ENCODE measurements around the gene ARHGAP6. TPM values are rescaled to one million over a fixed set of nuclear protein-coding genes. Genes with fewer than 3 reads are reported as not detected.

The ARHGAP6 gene
- polyA plus RNA-seq, 4 donors = 10.1 to 16.8 (median 15.0) TPM

DNA sequence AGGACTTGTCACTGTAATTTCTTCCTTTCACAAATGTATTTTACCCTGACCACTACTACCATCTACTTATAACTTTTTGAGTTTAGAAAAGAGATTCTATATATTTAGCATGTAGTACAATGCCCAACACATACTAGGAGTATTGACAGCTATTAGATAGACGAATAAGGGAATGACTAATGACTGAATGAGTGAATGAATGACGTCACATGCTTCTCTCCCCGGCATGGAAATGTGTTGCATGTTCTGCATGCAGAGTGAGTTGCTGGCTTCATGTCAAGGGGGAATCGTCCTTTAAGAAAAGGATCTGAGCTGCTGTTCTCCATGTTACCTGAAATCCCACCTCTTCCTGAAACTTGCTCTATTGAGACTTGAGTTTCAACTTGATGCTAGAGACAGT is 459.9 kb downstream of the ARHGAP6 start:
- no peak for DNase-seq (ENCODE audit: low read depth in 4 of 4, low spot score in 3 of 4)

- no peak for DNase-seq (ENCODE audit: low read depth in 4 of 4, low spot score in 3 of 4)
Measured at GRCh38 chrX:11197671-11198070, 468.0 kb downstream of the ARHGAP6 start.

DNA sequence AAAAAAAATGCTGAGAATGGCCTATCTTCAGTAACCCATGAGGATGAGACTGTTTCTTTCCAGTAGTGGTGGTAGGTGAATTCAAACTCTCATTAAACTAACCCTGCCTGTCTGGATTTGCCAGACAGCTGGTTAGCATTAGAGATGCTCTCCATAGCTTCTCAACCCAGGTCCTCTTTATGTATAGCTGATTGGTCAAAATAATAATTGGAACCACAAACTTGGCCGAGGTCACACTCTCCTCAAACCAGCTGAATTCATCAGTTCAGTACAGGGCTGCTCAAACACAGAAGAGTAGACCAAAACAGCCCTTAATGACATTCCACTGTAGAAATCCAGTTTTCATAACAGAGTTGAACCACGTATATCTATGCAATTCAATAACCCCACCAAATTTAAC is 469.2 kb downstream of the ARHGAP6 start:
- DNase-seq (ENCODE audit: low read depth in 4 of 4, low spot score in 3 of 4) = no peak

- DNase-seq (ENCODE audit: low read depth in 4 of 4, low spot score in 3 of 4) = no peak
Measured at GRCh38 chrX:11193035-11193469, 472.7 kb downstream of the ARHGAP6 start.

- DNase-seq (ENCODE audit: low read depth in 4 of 4, low spot score in 3 of 4) = no peak
Measured at GRCh38 chrX:11190745-11191510, 474.8 kb downstream of the ARHGAP6 start.

DNA sequence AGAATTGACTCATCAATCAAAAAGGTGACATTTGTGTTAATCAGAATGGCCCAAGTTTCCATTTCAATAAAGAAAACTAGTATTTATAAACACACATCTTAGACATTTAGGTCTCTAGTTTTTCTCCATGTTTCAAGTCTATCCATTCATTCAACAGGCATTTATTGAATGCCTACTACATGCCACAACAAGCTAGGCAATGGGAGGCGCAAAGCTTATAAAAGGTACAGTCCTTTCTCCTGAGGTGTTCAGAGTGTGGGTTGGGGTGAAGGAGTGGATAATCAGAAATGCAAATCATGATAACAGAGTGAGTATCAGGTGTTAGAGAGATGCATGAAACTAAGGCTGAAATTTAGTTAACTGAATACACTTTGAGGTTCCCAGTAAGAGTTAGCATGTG is 476.6 kb downstream of the ARHGAP6 start:
- no peak for DNase-seq (ENCODE audit: low read depth in 4 of 4, low spot score in 3 of 4)

DNA sequence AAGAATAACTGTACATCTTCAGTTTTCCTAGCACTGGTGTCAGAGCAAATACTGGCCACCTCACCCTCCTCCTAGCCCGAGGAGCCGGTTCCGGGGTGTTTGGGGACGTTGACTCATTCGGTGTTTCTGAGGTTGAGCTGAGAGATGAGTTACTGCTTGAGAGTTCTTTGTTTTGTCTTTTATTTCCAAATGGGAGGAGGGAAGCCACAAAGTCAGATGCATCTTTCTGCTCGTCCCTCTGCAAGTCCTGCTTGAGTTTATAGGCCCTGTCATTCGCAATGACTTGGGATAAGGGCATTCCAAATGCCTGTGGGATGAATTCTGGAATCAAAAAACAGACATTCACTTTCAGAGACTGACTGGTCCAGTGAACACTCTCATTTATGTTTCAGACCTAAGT is 477.1 kb downstream of the ARHGAP6 start:
- no peak for DNase-seq (ENCODE audit: low read depth in 4 of 4, low spot score in 3 of 4)

DNA sequence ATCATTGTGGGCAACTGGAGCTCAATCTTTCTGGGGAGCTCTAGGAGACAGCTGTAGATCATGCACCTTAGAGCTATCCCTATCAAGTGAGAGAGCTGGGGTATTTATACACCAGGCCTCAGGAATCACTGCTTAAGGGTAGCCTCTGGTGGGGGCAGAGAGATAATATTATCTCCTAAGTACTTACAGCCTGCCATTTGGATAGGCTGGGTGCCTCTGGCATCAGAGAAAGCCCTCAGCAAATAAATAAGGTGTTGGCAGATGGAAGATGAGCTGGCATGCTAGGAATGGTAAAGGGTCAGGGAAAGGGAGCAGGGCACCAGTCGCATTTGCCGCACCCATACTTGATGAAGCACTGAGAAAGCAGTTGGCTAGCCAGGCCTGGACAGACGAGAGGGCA is 478.7 kb downstream of the ARHGAP6 start:
- DNase-seq (ENCODE audit: low read depth in 4 of 4, low spot score in 3 of 4) = no peak

GRCh38 chrX:11185861-11186260 is 479.9 kb downstream of the ARHGAP6 start:
- no peak for DNase-seq (ENCODE audit: low read depth in 4 of 4, low spot score in 3 of 4)

DNA sequence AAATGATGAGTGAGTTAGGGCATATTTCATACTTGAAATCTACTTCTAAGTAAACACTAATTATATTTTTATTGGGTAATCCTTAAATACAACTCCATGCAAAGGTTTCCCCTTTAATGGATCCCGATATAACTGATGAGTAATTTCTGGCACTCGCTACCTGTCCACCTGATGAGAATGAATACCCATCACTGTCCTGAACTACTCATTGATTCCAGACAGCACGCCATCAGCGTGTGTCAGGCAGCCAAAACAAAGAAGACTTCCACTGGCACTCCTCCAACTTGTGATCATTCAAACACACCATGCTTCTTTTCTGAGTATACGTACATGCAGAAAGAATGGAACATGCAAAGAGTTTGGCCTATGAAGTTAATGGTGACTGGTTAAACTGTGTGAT is 485.1 kb downstream of the ARHGAP6 start:
- DNase-seq (ENCODE audit: low read depth in 4 of 4, low spot score in 3 of 4) = no peak

- no peak for DNase-seq (ENCODE audit: low read depth in 4 of 4, low spot score in 3 of 4)
Measured at GRCh38 chrX:11172415-11172814, 493.3 kb downstream of the ARHGAP6 start.

DNA sequence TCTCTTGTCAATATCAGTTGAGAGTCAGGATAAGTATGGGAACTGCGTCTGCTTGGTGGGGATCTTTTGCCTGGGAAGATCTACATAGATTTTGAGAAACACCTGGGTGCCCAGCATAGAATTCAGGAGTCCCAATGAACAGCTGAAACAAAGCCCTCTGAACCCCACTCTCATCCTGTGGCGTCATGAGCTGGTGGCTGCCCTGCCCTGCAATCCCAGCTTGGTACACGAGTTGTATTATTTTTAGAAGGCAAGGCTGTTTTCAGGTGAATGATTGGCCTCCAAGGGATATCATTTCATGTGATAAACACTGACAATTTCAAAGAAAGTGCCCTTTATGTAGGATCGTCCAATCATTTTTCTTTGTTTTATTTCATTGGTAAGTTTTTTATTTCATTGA is 493.8 kb downstream of the ARHGAP6 start:
- DNase-seq (ENCODE audit: low read depth in 4 of 4, low spot score in 3 of 4) = no peak

- DNase-seq (ENCODE audit: low read depth in 4 of 4, low spot score in 3 of 4) = no peak
Measured at GRCh38 chrX:11164433-11164832, 501.3 kb downstream of the ARHGAP6 start.

DNA sequence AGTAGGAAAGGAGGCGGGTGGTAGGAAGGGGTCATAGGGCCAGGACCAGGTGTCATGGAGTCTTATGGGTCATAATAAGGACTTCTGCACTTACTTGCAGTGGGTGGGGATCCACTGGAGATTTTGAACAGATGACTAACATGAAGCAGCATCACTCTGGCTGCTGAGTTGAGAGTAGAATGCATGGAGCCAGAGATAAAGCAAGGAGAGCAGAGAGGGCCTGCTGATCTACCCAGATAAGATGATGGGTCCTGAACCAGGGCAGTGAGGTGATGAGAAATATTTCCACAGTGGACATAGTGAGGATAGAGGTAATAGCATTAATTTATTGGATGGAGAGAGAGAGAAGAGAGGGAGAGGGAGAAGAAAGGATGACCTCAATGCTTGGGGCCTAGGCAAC is 506.6 kb downstream of the ARHGAP6 start:
- no peak for DNase-seq (ENCODE audit: low read depth in 4 of 4, low spot score in 3 of 4)

DNA sequence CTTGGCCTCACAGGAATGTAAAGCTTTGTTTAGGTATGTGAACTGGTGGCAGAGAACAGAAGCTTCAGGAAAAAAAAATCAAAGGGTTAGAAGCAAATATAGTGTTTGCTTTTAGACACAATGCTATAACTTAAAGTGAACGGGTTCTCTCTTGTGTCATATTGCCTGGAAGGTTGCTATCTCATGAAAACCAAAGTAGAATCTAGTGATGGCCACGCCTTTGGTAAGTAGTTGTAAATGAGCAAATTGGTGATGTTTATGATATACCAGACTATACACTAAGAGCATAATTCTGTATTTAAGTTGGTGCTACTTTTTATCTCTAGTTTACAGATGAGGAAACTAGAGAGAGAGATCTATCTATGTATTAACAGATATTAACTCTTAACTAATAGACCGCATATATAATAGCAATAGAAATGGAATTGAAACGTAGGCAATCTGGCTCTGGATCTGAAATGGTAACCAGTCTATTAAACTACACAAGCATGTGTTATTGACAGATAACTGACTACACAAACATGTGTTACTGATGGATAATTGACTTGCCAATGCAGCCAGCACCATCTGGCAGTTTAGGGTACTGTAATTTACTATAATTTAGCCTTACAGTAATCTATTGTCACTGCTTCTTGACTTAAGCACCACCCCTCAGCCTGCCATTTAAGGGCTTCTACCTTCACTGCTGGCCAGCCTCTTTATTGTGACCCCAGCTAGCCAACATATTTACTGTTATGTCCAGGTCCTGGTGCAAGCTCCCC is 513.7 kb downstream of the ARHGAP6 start:
- no peak for DNase-seq (ENCODE audit: low read depth in 4 of 4, low spot score in 3 of 4)

GRCh38 chrX:11148401-11148800 is 517.3 kb downstream of the ARHGAP6 start:
- no peak for DNase-seq (ENCODE audit: low read depth in 4 of 4, low spot score in 3 of 4)

DNA sequence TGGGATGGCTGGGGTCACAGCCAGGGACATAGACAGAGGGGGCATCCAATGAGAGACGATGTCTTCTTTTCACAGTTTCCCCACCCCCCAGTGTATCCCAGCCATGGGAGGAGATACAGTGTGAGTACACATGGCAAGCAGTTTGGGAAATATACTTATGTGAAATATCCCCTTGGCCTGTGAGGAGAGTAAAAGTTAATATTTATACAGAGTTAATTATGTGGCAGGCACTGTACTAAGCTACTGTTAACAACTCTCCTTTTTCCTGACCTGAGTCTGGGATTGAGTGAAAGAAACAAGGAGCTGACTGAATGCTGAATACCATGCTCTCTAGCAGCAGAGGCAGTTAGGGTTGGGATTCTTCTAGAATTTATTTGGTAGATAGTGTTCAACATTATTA is 519.3 kb downstream of the ARHGAP6 start:
- DNase-seq (ENCODE audit: low read depth in 4 of 4, low spot score in 3 of 4) = no peak

DNA sequence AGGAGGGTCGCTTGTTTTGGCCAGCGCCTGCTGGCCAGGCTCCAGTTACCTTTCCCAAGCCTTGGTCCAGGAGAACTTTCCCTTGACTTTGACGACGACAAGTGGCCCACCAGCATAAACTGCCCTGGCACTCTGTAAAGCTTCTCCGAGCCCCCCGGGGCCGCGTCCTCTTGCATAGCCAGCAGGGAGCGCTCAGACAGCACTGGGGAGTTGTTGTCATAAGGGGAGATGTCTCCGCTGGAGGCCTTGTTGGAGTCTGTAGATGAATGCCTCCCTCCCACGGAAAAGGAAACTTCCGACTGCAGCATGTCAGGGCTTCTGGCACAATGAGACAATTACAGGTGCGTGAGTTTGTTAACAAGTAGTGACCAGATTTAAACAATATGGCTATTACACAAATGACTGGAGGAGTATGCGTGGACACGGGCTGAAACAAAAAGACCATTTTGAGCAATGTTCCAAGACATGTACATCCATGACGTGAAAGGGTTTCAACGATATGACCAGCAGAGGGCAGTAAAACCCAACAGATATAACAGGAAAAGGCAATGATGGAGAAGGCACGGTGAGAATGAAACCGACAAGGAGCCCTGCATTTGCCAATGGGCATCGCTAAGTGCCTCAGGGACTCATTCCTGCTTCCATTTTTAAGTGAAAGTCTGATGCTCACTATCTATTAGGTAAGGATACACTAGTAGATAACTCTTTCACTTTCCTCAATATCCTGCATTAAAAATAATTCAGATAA is 521.6 kb downstream of the ARHGAP6 start:
- peak; percentile 41 to 60 (median 60) for DNase-seq (ENCODE audit: low read depth in 4 of 4, low spot score in 3 of 4)

- no peak for DNase-seq (ENCODE audit: low read depth in 4 of 4, low spot score in 3 of 4)
Measured at GRCh38 chrX:11138498-11139390, 527.0 kb downstream of the ARHGAP6 start.

GRCh38 chrX:11137543-11138139 is 528.1 kb downstream of the ARHGAP6 start:
- no peak for DNase-seq (ENCODE audit: low read depth in 4 of 4, low spot score in 3 of 4)

All from left renal pelvis (tissue), 4 donors.